Body of pancreas (tissue), 4 donors: Measurements from ENCODE around the gene PKMYT1.

Experiments used
- CTCF ChIP-seq, 7 experiments: fragments of 450-650 bp in 4 of 7; fragments of 200-600 bp in 3 of 7; sonication (generic) in 3 of 7; IDR thresholded peaks; one replicate each; pipeline ENCODE4 v1.5.1; 2016 to 2019; ENCODE audit warnings: antibody characterized with exemption in 7 of 7
- POLR2A ChIP-seq, 3 donors: fragments of 450-650 bp; IDR thresholded peaks; one replicate each; pipeline ENCODE4 v1.6.1; 2016; ENCODE audit warnings: antibody characterized with exemption in 3 of 3, mild to moderate bottlenecking in 2 of 3

- no peak for TF ChIP-seq CTCF (IDR thresholded peaks at IDR 0.05)
- no peak for TF ChIP-seq POLR2A (IDR thresholded peaks at IDR 0.05)
These were observed 33.9 kb upstream of the PKMYT1 start for GRCh38 chr16:3013998-3014690.
